Suprapubic skin (tissue), 4 donors: ENCODE results near the gene EPHA5. TPM values are rescaled to one million over a fixed set of nuclear protein-coding genes. Genes with fewer than 3 reads are reported as not detected.

Source experiments
- DNase-seq, 2 donors: peaks; one replicate each; pipeline ENCODE4 v3.0.0-alpha.2; 2019; ENCODE audit warnings: low spot score in 2 of 2
- H3K27ac ChIP-seq: fragments of 200-600 bp; sonication (generic); one replicate; pipeline ENCODE4 v1.5.1; 2019
- H3K27me3 ChIP-seq: fragments of 200-600 bp; sonication (generic); one replicate; pipeline ENCODE4 v1.5.1; 2019
- H3K36me3 ChIP-seq: fragments of 200-600 bp; sonication (generic); one replicate; pipeline ENCODE4 v1.5.1; 2019
- H3K4me1 ChIP-seq: fragments of 200-600 bp; sonication (generic); one replicate; pipeline ENCODE4 v1.5.1; 2019
- H3K4me3 ChIP-seq: fragments of 200-600 bp; sonication (generic); one replicate; pipeline ENCODE4 v1.5.1; 2019; ENCODE audit warnings: mild to moderate bottlenecking
- H3K9me3 ChIP-seq: fragments of 200-600 bp; sonication (generic); one replicate; pipeline ENCODE4 v1.5.1; 2019
- CTCF ChIP-seq, 2 donors: fragments of 200-600 bp in 1 of 2; fragments of 450-650 bp in 1 of 2; sonication (generic) in 1 of 2; IDR thresholded peaks; one replicate each; pipeline ENCODE4 v1.5.1; 2016 to 2019; ENCODE audit warnings: antibody characterized with exemption in 2 of 2, mild to moderate bottlenecking in 1 of 2, moderate library complexity in 1 of 2
- EP300 ChIP-seq: sonication (generic); formaldehyde crosslinking; IDR thresholded peaks from one replicate; pipeline ENCODE4 v1.6.1; 2017; ENCODE audit warnings: antibody characterized with exemption
- POLR2A ChIP-seq, 2 donors: fragments of 450-650 bp; IDR thresholded peaks; one replicate each; pipeline ENCODE4 v1.6.1; 2017; ENCODE audit warnings: antibody characterized with exemption in 2 of 2, mild to moderate bottlenecking in 2 of 2, moderate library complexity in 2 of 2
- POLR2AphosphoS5 ChIP-seq, 3 donors: sonication (generic); formaldehyde crosslinking; IDR thresholded peaks; one replicate each; pipeline ENCODE4 v1.6.1; 2017; ENCODE audit warnings: antibody characterized with exemption in 3 of 3
- WGBS: methylation state at CpG from one replicate; pipeline ENCODE4 v1.1.5; 2018; 5-methylcytosine and 5-hydroxymethylcytosine counted together
- total RNA-seq, 4 donors: library from RNA; depleted of rRNA; stranded (reverse); fragments of >200 nt; gene quantifications; one replicate each; pipeline ENCODE4 v1.1.0, GENCODE V29; 2016

Gene EPHA5
- total RNA-seq, 4 donors from 2014 or later = 0.15 to 0.55 (median 0.37) TPM

GRCh38 chr4:65589331-65589730 is 81.0 kb downstream of the EPHA5 start:
- 53% methylated on average over 1 of the region's 1 CpG for WGBS
- Histone ChIP-seq H3K4me1 (no peaks in the 10 kb centered on the region), H3K36me3 (no peaks in the 10 kb centered on the region), H3K4me3 (no peak overlapping the region), H3K27ac (no peak overlapping the region), H3K9me3 (no peaks in the 10 kb centered on the region), H3K27me3 (no peaks in the 10 kb centered on the region)
- TF ChIP-seq POLR2AphosphoS5 (IDR thresholded peaks at IDR 0.05) (no peak), CTCF (IDR thresholded peaks at IDR 0.05) (no peak)
- DNase-seq = no peak

- H3K4me3 ChIP-seq = no peak overlapping the region
- H3K4me1 ChIP-seq = no peaks in the 10 kb centered on the region
- WGBS = 87% methylated on average over 1 of the region's 1 CpG
- no peaks in the 10 kb centered on the region for H3K36me3 ChIP-seq
- H3K9me3 ChIP-seq = no peaks in the 10 kb centered on the region
- no peaks in the 10 kb centered on the region for H3K27me3 ChIP-seq
- no peak for DNase-seq
- TF ChIP-seq POLR2AphosphoS5 (IDR thresholded peaks at IDR 0.05) (no peak), CTCF (IDR thresholded peaks at IDR 0.05) (no peak)
- no peak overlapping the region for H3K27ac ChIP-seq
Observed at GRCh38 chr4:65580551-65580950, 89.7 kb downstream of the EPHA5 start.

- H3K4me1 ChIP-seq = no peaks in the 10 kb centered on the region
- TF ChIP-seq EP300 = no peak
- TF ChIP-seq POLR2A (IDR thresholded peaks at IDR 0.05) = no peak
- no peak for TF ChIP-seq CTCF (IDR thresholded peaks at IDR 0.05)
- no peak overlapping the region for H3K4me3 ChIP-seq
- no peaks in the 10 kb centered on the region for H3K36me3 ChIP-seq
- no peak for DNase-seq
- no peaks in the 10 kb centered on the region for H3K27me3 ChIP-seq
- WGBS = 94% methylated on average over 2 of the region's 2 CpGs
- no peaks in the 10 kb centered on the region for H3K9me3 ChIP-seq
- H3K27ac ChIP-seq = no peak overlapping the region
Observed at GRCh38 chr4:65566473-65566872, 103.8 kb downstream of the EPHA5 start.

- Histone ChIP-seq H3K27me3 (no peaks in the 10 kb centered on the region), H3K4me3 (no peak overlapping the region), H3K9me3 (no peaks in the 10 kb centered on the region), H3K4me1 (no peaks in the 10 kb centered on the region), H3K27ac (no peak overlapping the region), H3K36me3 (no peaks in the 10 kb centered on the region)
- 31% methylated on average over 2 of the region's 2 CpGs for WGBS
- TF ChIP-seq POLR2AphosphoS5 (IDR thresholded peaks at IDR 0.05) = no peak
- no peak for TF ChIP-seq EP300
- no peak for TF ChIP-seq CTCF (IDR thresholded peaks at IDR 0.05)
- no peak for TF ChIP-seq POLR2A (IDR thresholded peaks at IDR 0.05)
- no peak for DNase-seq
Observed at GRCh38 chr4:65561164-65561563, 109.1 kb downstream of the EPHA5 start.

- H3K27ac ChIP-seq = no peak overlapping the region
- no peak overlapping the region for H3K4me3 ChIP-seq
- H3K27me3 ChIP-seq = no peaks in the 10 kb centered on the region
- no peaks in the 10 kb centered on the region for H3K36me3 ChIP-seq
- 50% methylated on average over 4 of the region's 4 CpGs for WGBS
- no peaks in the 10 kb centered on the region for H3K9me3 ChIP-seq
- no peaks in the 10 kb centered on the region for H3K4me1 ChIP-seq
- DNase-seq = no peak
- TF ChIP-seq POLR2A (IDR thresholded peaks at IDR 0.05) (no peak), POLR2AphosphoS5 (IDR thresholded peaks at IDR 0.05) (no peak), CTCF (IDR thresholded peaks at IDR 0.05) (no peak), EP300 (no peak)
Observed at GRCh38 chr4:65559270-65559669, 111.0 kb downstream of the EPHA5 start.
